Sigmoid colon (tissue), 7 donors: ENCODE data around the gene DYNLT3. TPM values are rescaled to one million over a fixed set of nuclear protein-coding genes. Genes with fewer than 3 reads are reported as not detected.
A peak's percentile ranks its signal among the peaks of the same experiment; 100 is the strongest.

Experiments used
- DNase-seq: peaks from one replicate; pipeline ENCODE4 v3.0.0-alpha.2; 2019
- H3K27ac ChIP-seq, 4 donors: fragments of 200-600 bp; sonication (generic); one replicate each; pipeline ENCODE4 v1.5.1; 2016 to 2019; ENCODE audit warnings: mild to moderate bottlenecking in 1 of 4
- H3K27me3 ChIP-seq, 3 donors: fragments of 200-600 bp; sonication (generic); one replicate each; pipeline ENCODE4 v1.5.1; 2019; ENCODE audit warnings: mild to moderate bottlenecking in 1 of 3
- H3K36me3 ChIP-seq, 4 donors: fragments of 200-600 bp; sonication (generic); one replicate each; pipeline ENCODE4 v1.5.1; 2016 to 2019
- H3K4me1 ChIP-seq, 4 donors: fragments of 200-600 bp; sonication (generic); one replicate each; pipeline ENCODE4 v1.5.1; 2017 to 2019
- H3K4me3 ChIP-seq, 4 donors: fragments of 200-600 bp; sonication (generic); one replicate each; pipeline ENCODE4 v1.5.1; 2017 to 2019; ENCODE audit warnings: mild to moderate bottlenecking in 2 of 4, moderate library complexity in 1 of 4
- H3K9me3 ChIP-seq, 4 donors: fragments of 200-600 bp in 3 of 4; sonication (generic) in 3 of 4; one replicate each; pipeline versions ENCODE4 v1.5.1 to v1.6.1; 2013 to 2019
- EP300 ChIP-seq, 4 donors: sonication (generic); formaldehyde crosslinking; IDR thresholded peaks; one replicate each; pipeline ENCODE4 v1.6.1; 2017; ENCODE audit warnings: antibody characterized with exemption in 4 of 4
- POLR2A ChIP-seq, 2 donors: fragments of 450-650 bp; IDR thresholded peaks; one replicate each; pipeline ENCODE4 v1.6.1; 2016; ENCODE audit warnings: antibody characterized with exemption in 2 of 2, mild to moderate bottlenecking in 2 of 2, moderate library complexity in 2 of 2
- POLR2AphosphoS5 ChIP-seq, 4 donors: sonication (generic); formaldehyde crosslinking; IDR thresholded peaks; one replicate each; pipeline ENCODE4 v1.6.1; 2017; ENCODE audit warnings: antibody characterized with exemption in 4 of 4
- WGBS, 2 donors: extraction: QIAGEN DNeasy Blood & Tissue Kit; methylation state at CpG; one replicate each; pipeline ENCODE4 v1.1.7; 2013; 5-methylcytosine and 5-hydroxymethylcytosine counted together
- intact Hi-C: fragments of 100-400 bp; cut with DNase I; formaldehyde crosslinking; loops from one replicate; pipeline ENCODE4 v1.15.1; 2023
- polyA plus RNA-seq, 3 donors: library from polyadenylated mRNA; stranded (reverse); fragments of 200-250 nt; gene quantifications; one replicate each; pipeline ENCODE4 v1.2.3, GENCODE V29; 2013
- total RNA-seq, 4 donors: library from RNA; depleted of rRNA; stranded (reverse); fragments of >200 nt; gene quantifications; one replicate each; pipeline ENCODE4 v1.1.0, GENCODE V29; 2016
- TF ChIP-seq, protein P1 (sequence below), 4 experiments: fragments of 450-650 bp in 3 of 4; fragments of 200-600 bp in 1 of 4; IDR thresholded peaks; one replicate each; pipeline ENCODE4 v1.5.1; 2016 to 2019; ENCODE audit warnings: antibody characterized with exemption in 4 of 4, mild to moderate bottlenecking in 3 of 4, moderate library complexity in 2 of 4
- donor health status: healthy with polysubstance abuse.
- donor health status: Bipolar disorder and iron deficiency.
- donor health status: healthy.

The DYNLT3 gene
- total and polyA plus RNA-seq, 7 donors = 16.5 to 55.3 (median 35.8) TPM

DNA sequence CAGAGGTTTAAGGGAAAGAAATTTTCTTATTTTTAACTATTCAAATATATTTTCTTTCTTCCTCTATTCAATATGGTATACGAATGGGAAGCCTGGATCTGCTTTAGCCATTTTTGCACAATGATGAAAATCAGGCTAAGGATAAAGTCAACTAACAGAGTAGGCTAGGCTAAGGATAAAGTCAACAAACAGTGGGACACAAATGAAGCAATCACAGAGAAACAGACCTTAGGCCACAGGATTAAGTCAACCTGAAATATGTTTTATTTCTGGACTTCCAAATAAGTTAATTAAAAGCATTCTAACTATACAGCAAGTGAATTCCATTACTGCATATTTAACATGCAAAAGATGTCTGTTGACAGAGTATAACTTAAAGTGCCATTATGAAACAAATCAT, 17.0 kb downstream of the DYNLT3 start:
- no peaks in the 10 kb centered on the region for H3K4me1 ChIP-seq
- intact Hi-C loops = no loop called here
- 81 to 86% methylated on average over 1 of the region's 1 CpG for WGBS, 2 donors
- H3K36me3 ChIP-seq = no peaks in the 10 kb centered on the region
- H3K27ac ChIP-seq = no peak overlapping the region
- no peaks in the 10 kb centered on the region for H3K27me3 ChIP-seq
- no peaks in the 10 kb centered on the region for H3K9me3 ChIP-seq
- no peak overlapping the region for H3K4me3 ChIP-seq
- DNase-seq = no peak
- TF ChIP-seq POLR2AphosphoS5 (IDR thresholded peaks at IDR 0.05) (no peak), EP300 (IDR thresholded peaks at IDR 0.05) (no peak), POLR2A (IDR thresholded peaks at IDR 0.05) (no peak)
- TF ChIP-seq, protein P1, sequence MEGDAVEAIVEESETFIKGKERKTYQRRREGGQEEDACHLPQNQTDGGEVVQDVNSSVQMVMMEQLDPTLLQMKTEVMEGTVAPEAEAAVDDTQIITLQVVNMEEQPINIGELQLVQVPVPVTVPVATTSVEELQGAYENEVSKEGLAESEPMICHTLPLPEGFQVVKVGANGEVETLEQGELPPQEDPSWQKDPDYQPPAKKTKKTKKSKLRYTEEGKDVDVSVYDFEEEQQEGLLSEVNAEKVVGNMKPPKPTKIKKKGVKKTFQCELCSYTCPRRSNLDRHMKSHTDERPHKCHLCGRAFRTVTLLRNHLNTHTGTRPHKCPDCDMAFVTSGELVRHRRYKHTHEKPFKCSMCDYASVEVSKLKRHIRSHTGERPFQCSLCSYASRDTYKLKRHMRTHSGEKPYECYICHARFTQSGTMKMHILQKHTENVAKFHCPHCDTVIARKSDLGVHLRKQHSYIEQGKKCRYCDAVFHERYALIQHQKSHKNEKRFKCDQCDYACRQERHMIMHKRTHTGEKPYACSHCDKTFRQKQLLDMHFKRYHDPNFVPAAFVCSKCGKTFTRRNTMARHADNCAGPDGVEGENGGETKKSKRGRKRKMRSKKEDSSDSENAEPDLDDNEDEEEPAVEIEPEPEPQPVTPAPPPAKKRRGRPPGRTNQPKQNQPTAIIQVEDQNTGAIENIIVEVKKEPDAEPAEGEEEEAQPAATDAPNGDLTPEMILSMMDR (IDR thresholded peaks at IDR 0.05) = no peak

DNA sequence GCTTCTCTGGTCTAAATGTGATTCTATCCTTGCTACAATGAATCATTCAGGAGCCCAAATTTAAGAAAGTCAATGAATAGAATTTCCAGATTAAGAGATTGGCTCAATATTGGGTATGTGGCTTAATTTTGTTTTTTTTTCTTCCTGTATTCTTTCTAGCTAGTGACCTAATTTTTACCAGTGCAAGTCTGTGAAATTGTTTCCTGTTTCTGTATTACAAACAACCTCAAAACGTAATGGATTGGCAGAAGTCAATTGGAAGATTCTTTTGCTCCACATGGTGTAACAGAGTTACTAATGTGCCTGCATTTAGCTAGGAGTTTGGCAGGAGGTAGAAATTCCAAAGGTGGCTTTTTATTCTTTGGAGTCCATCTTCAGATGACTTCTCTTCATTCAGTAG, 17.6 kb downstream of the DYNLT3 start:
- peaks cover 0 to 5% (median 0%) of the 10 kb centered on the region in 4 donors for H3K4me1 ChIP-seq
- H3K27me3 ChIP-seq = no peaks in the 10 kb centered on the region
- H3K4me3 ChIP-seq = no peak overlapping the region
- H3K9me3 ChIP-seq = no peaks in the 10 kb centered on the region
- no peak overlapping the region for H3K27ac ChIP-seq
- H3K36me3 ChIP-seq = no peaks in the 10 kb centered on the region
- WGBS, 2 donors = 32 to 79% methylated on average over 1 of the region's 1 CpG
- intact Hi-C loops = no loop called here
- no peak for DNase-seq
- TF ChIP-seq, protein P1 (IDR thresholded peaks at IDR 0.05) = no peak

DNA sequence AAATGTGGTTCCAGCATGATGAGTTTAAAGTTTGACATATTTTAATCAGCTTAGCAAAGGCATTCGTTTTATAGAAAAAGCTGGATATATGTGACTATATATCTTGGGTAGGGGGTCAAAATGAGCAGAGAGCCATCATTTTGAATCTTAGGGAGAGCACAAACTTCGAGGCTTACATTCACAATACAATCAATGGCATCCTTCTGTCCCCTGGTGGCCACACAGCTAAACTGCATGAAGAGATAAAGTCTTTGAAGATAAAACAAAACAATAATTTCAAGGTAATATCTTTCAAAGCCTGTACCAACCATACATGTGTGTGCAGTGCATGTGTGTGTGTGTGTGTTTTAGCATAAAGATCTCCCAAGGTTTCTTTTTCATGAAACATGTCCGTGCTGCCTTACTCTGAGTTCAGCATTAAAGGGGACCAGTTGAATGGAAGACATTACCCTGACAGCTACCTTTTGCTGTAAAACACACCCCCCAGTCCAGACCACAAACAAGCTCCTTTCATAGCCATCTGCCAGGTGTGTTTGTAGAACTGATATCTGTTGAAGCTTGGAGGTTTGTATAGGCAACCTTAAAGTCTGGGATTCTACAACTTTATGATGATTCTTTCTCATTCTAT, 22.0 kb downstream of the DYNLT3 start:
- Histone ChIP-seq H3K27me3 (no peaks in the 10 kb centered on the region), H3K36me3 (no peaks in the 10 kb centered on the region), H3K4me1 (peaks cover 0 to 6% (median 0%) of the 10 kb centered on the region in 4 donors), H3K4me3 (no peak overlapping the region), H3K9me3 (no peaks in the 10 kb centered on the region), H3K27ac (no peak overlapping the region)
- intact Hi-C loops = loop anchor here (1.0 to 2.0 kb wide), 3 partner anchors 81 to 316 kb away; no protein-coding TSS in a partner anchor
- 2 to 4% methylated on average over 3 of the region's 3 CpGs for WGBS, 2 donors
- no peak for TF ChIP-seq POLR2AphosphoS5 (IDR thresholded peaks at IDR 0.05)
- TF ChIP-seq, protein P1 (IDR thresholded peaks at IDR 0.05) = peak; percentile 66 to 83 (median 76)
- peak; percentile 64 for DNase-seq

DNA sequence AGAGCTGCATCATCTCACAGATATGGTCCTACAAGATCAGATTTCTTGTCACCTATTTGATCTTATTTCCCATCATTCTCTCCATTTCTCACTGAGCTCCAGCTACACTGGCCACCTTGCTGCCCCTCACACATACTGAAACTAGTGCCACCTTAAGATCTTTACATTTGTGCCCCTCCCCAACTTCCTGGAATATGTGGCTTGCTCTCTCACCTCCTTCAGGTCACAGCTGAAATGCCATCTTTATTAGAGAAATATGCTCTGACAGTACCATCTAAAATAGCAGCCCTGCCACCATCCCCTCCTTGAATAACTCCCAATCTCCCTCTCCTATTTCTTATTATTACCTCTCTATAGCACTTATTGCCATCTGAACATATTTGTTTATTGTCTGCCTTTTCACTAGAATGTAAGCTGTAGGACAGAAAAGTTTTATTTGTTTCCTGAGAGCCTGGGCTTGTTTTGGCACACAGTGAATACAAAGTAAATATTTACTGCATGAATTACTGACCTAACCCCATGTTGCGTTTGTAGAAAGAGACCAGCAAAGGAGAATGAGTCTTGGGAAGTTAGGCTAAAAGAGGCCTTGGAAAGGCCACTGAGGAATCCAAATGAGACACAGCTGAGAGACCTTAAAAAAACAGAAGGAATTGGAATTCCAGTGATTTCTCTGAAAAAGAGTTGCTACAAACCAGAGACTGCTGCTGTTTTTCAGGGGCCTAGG, 22.7 kb downstream of the DYNLT3 start:
- H3K4me1 ChIP-seq = peaks cover 0 to 6% (median 0%) of the 10 kb centered on the region in 4 donors
- TF ChIP-seq EP300 (IDR thresholded peaks at IDR 0.05) = no peak
- H3K27ac ChIP-seq = no peak overlapping the region
- WGBS, 2 donors = 13 to 60% methylated on average over 1 of the region's 1 CpG
- intact Hi-C loops = loop anchor here (1.0 to 2.0 kb wide), 3 partner anchors 80 to 315 kb away; no protein-coding TSS in a partner anchor
- no peak for DNase-seq
- no peaks in the 10 kb centered on the region for H3K27me3 ChIP-seq
- H3K4me3 ChIP-seq = no peak overlapping the region
- H3K9me3 ChIP-seq = no peaks in the 10 kb centered on the region
- H3K36me3 ChIP-seq = no peaks in the 10 kb centered on the region

DNA sequence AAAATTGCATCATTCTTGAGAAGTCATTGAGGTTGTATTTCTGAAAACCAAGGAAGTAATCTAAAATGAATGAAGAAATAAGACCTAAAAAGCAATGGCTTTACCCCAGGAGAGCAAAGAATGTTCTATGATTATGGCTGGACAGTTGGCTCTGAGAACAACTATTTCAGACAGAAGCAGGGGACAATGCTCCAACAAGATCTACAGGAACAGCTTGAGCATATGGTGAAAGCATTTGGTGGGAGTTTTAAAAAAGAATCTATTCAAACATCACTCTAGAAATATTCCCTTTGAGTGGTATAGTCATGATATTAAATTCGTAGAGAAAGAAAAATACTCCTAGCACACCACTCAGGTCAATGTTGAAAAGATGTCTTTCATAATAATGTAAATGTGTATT, 26.7 kb downstream of the DYNLT3 start:
- WGBS, 2 donors = 89 to 100% methylated on average over 1 of the region's 1 CpG
- Histone ChIP-seq H3K4me3 (no peak overlapping the region), H3K27me3 (no peaks in the 10 kb centered on the region), H3K36me3 (no peaks in the 10 kb centered on the region), H3K4me1 (peaks cover 0 to 6% (median 0%) of the 10 kb centered on the region in 4 donors), H3K9me3 (no peaks in the 10 kb centered on the region), H3K27ac (no peak overlapping the region)
- no peak for DNase-seq
- TF ChIP-seq, protein P1 (IDR thresholded peaks at IDR 0.05) = no peak
- TF ChIP-seq POLR2AphosphoS5 (IDR thresholded peaks at IDR 0.05) = no peak
- TF ChIP-seq POLR2A (IDR thresholded peaks at IDR 0.05) = no peak
- TF ChIP-seq EP300 (IDR thresholded peaks at IDR 0.05) = no peak
- intact Hi-C loops = no loop called here
